Mesenchymal stem cell (in vitro differentiated cells and primary cell): ENCODE data around the gene RASAL2.
A peak's percentile ranks its signal among the peaks of the same experiment; 100 is the strongest.

Source experiments
- DNase-seq: peaks from one replicate; pipeline ENCODE4 v3.0.0-alpha.2; 2013
- H2AFZ ChIP-seq: one replicate; pipeline ENCODE4 v1.6.1; 2013; ENCODE audit warnings: low read depth, mild to moderate bottlenecking, control low read depth, inconsistent platforms, low read length, moderate library complexity
- H2AK5ac ChIP-seq: 2 replicates; pipeline ENCODE4 v1.6.1; 2013; ENCODE audit warnings: low read length, moderate library complexity, mild to moderate bottlenecking, inconsistent platforms; ENCODE audit not compliant: severe bottlenecking
- H2BK120ac ChIP-seq: one replicate; pipeline ENCODE4 v1.6.1; 2013; ENCODE audit warnings: low read depth, mild to moderate bottlenecking, inconsistent platforms, low read length, moderate library complexity
- H2BK12ac ChIP-seq, 2 experiments: one replicate each; pipeline ENCODE4 v1.6.1; 2013; ENCODE audit warnings: inconsistent platforms in 2 of 2, low read length in 2 of 2, mild to moderate bottlenecking in 2 of 2, moderate library complexity in 2 of 2, control low read depth in 1 of 2
- H2BK15ac ChIP-seq: one replicate; pipeline ENCODE4 v1.6.1; 2013; ENCODE audit warnings: mild to moderate bottlenecking, low read depth, inconsistent platforms; ENCODE audit not compliant: poor library complexity, severe bottlenecking
- H2BK5ac ChIP-seq: 2 replicates; pipeline ENCODE4 v1.6.1; 2013; ENCODE audit warnings: low read depth, mild to moderate bottlenecking, low read length, control low read depth, inconsistent platforms; ENCODE audit not compliant: poor library complexity, severe bottlenecking
- H3K14ac ChIP-seq, 2 experiments: one replicate each; pipeline ENCODE4 v1.6.1; 2013; ENCODE audit warnings: inconsistent platforms in 2 of 2, low read length in 2 of 2, control low read depth in 1 of 2, mild to moderate bottlenecking in 1 of 2, moderate library complexity in 1 of 2
- H3K18ac ChIP-seq, 2 experiments: one replicate each; pipeline ENCODE4 v1.6.1; 2013; ENCODE audit warnings: inconsistent platforms in 2 of 2, low read length in 2 of 2, control low read depth in 1 of 2, low read depth in 1 of 2, mild to moderate bottlenecking in 1 of 2
- H3K23ac ChIP-seq, 2 experiments: one replicate each; pipeline ENCODE4 v1.6.1; 2013; ENCODE audit warnings: inconsistent platforms in 2 of 2, low read length in 2 of 2, mild to moderate bottlenecking in 2 of 2, moderate library complexity in 2 of 2, control low read depth in 1 of 2
- H3K27ac ChIP-seq: 2 replicates; pipeline ENCODE4 v1.5.1; 2013; ENCODE audit warnings: mild to moderate bottlenecking, moderate library complexity, low read length, control low read depth, inconsistent platforms; ENCODE audit not compliant: poor library complexity, severe bottlenecking
- H3K27me3 ChIP-seq, 2 experiments: 2 replicates each; pipeline versions ENCODE4 v1.6.1 to v1.7.0; 2013; ENCODE audit warnings: low read length in 2 of 2, mild to moderate bottlenecking in 2 of 2, moderate library complexity in 2 of 2, control low read depth in 1 of 2, inconsistent platforms in 1 of 2; ENCODE audit not compliant: control insufficient read depth in 1 of 2, insufficient read depth in 1 of 2
- H3K36me3 ChIP-seq, 2 experiments: 2 replicates each; pipeline versions ENCODE4 v1.6.1 to v1.7.0; 2013; ENCODE audit warnings: low read length in 2 of 2, control low read depth in 1 of 2, inconsistent platforms in 1 of 2, low read depth in 1 of 2, mild to moderate bottlenecking in 1 of 2; ENCODE audit not compliant: insufficient read depth in 2 of 2, control insufficient read depth in 1 of 2
- H3K4ac ChIP-seq, 2 experiments: one replicate each; pipeline ENCODE4 v1.6.1; 2013; ENCODE audit warnings: inconsistent platforms in 2 of 2, low read length in 2 of 2, mild to moderate bottlenecking in 2 of 2, moderate library complexity in 2 of 2, control low read depth in 1 of 2, low read depth in 1 of 2
- H3K4me1 ChIP-seq: 2 replicates; pipeline ENCODE4 v1.6.1; 2013; ENCODE audit warnings: low read depth, low read length, control low read depth; ENCODE audit not compliant: control insufficient read depth, insufficient read depth
- H3K4me2 ChIP-seq: 2 replicates; pipeline ENCODE4 v1.6.1; 2013; ENCODE audit warnings: low read length, mild to moderate bottlenecking, inconsistent platforms; ENCODE audit not compliant: poor library complexity, severe bottlenecking
- H3K4me3 ChIP-seq, 2 experiments: 2 replicates each; pipeline versions ENCODE4 v1.5.1 to v1.7.0; 2013; ENCODE audit warnings: low read length in 2 of 2, mild to moderate bottlenecking in 2 of 2, control low read depth in 1 of 2, low read depth in 1 of 2; ENCODE audit not compliant: insufficient read depth in 1 of 2
- H3K79me1 ChIP-seq: replicated peaks from 2 replicates; pipeline ENCODE4 v1.6.1; 2013; ENCODE audit warnings: mild to moderate bottlenecking, control low read depth, low read length, inconsistent platforms; ENCODE audit not compliant: poor library complexity, severe bottlenecking
- H3K9ac ChIP-seq: 2 replicates; pipeline ENCODE4 v1.7.0; 2013; ENCODE audit warnings: mild to moderate bottlenecking, low read length, moderate library complexity
- H3K9me3 ChIP-seq: 2 replicates; pipeline ENCODE4 v1.7.0; 2013; ENCODE audit warnings: mild to moderate bottlenecking, low read length; ENCODE audit not compliant: control insufficient read depth
- H4K8ac ChIP-seq: one replicate; pipeline ENCODE4 v1.6.1; 2013; ENCODE audit warnings: inconsistent platforms, mild to moderate bottlenecking, low read length, moderate library complexity
- H4K91ac ChIP-seq: one replicate; pipeline ENCODE4 v1.6.1; 2013; ENCODE audit warnings: mild to moderate bottlenecking, low read length, inconsistent platforms
- WGBS: methylation state at CpG from one replicate; pipeline ENCODE4 v1.1.7; 2013; ENCODE audit warnings: mixed read lengths; 5-methylcytosine and 5-hydroxymethylcytosine counted together

RASAL2 gene

DNA sequence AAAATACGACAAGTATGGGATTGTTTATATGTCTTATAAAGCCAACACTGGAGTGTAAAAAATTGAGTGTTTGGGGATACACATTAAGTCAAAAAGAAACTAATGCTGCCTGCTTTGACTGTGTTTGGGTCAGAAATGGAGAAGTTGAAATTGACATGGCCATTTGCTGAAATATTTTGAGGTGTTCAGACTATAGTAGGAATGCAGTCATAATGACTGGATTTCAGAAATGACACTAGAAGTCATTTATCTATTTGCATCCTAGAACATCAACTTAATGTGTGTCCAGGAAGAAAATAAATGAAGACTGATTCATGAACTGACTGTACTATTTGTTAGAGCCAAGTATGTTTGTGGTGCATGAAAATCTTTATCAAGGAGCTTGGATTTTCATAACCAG is 28.4 kb downstream of the RASAL2 start:
- Histone ChIP-seq H2AFZ (no peak overlapping the region), H4K91ac (no peak overlapping the region), H3K9ac (peak overlapping the region; percentile 31), H3K27me3 (no peaks in the 10 kb centered on the region), H3K4me1 (no peaks in the 10 kb centered on the region), H3K4me3 (no peak overlapping the region), H2BK15ac (no peak overlapping the region), H4K8ac (no peak overlapping the region), H2BK5ac (no peak overlapping the region), H3K79me1 (peaks cover 16% of the 10 kb centered on the region), H3K4me2 (no peak overlapping the region), H3K9me3 (no peaks in the 10 kb centered on the region), H2AK5ac (no peak overlapping the region), H3K36me3 (peaks cover 0 to 7% of the 10 kb centered on the region in 2 experiments), H2BK120ac (no peak overlapping the region), H3K23ac (no peak overlapping the region), H3K4ac (no peak overlapping the region), H3K27ac (no peak overlapping the region), H2BK12ac (no peak overlapping the region), H3K14ac (no peak overlapping the region), H3K18ac (no peak overlapping the region)
- 81% methylated on average over 1 of the region's 1 CpG for WGBS
- DNase-seq, result no peak

DNA sequence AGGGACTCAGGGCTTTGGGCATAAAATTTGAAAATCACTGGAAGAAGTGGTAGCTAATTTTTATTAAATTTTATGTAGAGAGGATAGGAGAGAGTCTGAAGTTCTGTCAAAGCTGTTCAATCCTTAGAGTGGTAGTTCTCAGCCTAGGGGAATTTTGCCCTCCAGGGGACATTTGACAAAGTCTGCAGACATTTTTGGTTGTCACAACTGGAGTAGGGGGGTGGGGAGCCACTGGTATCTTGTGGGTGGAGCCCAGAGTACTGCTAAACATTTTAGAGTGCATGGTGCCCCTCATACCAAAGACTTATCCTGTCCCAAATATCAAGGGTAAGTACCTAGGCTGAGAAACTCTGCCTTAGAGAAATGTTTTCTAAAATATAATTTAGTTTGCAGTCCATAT is 30.2 kb downstream of the RASAL2 start:
- H2BK5ac ChIP-seq, result no peak overlapping the region
- H3K36me3 ChIP-seq, result peaks cover 0 to 7% of the 10 kb centered on the region in 2 experiments
- H2BK12ac ChIP-seq, result peak overlapping the region in 1 of 2 experiments; percentile 50
- H4K91ac ChIP-seq, result no peak overlapping the region
- no peaks in the 10 kb centered on the region for H3K27me3 ChIP-seq
- peak overlapping the region; percentile 51 for H2AK5ac ChIP-seq
- H3K4me1 ChIP-seq, result no peaks in the 10 kb centered on the region
- H3K79me1 ChIP-seq, result peaks cover 12% of the 10 kb centered on the region
- H4K8ac ChIP-seq, result no peak overlapping the region
- H3K9me3 ChIP-seq, result no peaks in the 10 kb centered on the region
- H3K23ac ChIP-seq, result no peak overlapping the region
- no peak overlapping the region for H3K18ac ChIP-seq
- no peak overlapping the region for H3K27ac ChIP-seq
- H2BK120ac ChIP-seq, result no peak overlapping the region
- no peak overlapping the region for H3K4me2 ChIP-seq
- no peak overlapping the region for H2AFZ ChIP-seq
- H3K9ac ChIP-seq, result no peak overlapping the region
- no peak overlapping the region for H3K4me3 ChIP-seq
- H2BK15ac ChIP-seq, result peak overlapping the region; percentile 23
- H3K4ac ChIP-seq, result no peak overlapping the region
- no peak for DNase-seq
- no peak overlapping the region for H3K14ac ChIP-seq

DNA sequence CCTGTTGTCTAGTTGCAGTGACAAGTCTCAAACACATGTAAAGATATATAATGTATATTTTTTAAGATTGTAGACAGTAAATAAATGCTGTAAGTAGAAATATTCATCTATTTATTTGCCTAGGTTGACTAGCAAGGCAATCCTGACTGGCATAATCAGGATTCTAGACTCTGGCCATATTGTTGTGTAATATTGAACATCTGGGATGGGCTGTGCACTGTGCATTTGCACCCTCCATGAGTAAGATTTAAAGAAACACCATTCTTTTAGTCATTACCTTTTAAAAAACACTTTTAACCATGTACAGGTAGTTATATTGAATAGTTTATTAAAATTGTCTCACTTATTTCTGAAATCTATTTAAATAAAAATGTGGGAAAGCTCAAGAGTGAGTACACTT is 32.4 kb downstream of the RASAL2 start:
- Histone ChIP-seq H3K36me3 (peaks cover 0 to 4% of the 10 kb centered on the region in 2 experiments), H4K91ac (no peak overlapping the region), H2AFZ (no peak overlapping the region), H2AK5ac (no peak overlapping the region), H3K18ac (no peak overlapping the region), H4K8ac (no peak overlapping the region), H3K27ac (peak overlapping the region; percentile 53), H3K79me1 (peaks cover 12% of the 10 kb centered on the region), H3K27me3 (no peaks in the 10 kb centered on the region), H2BK15ac (no peak overlapping the region), H3K4ac (no peak overlapping the region), H3K9ac (peak overlapping the region; percentile 94), H3K23ac (no peak overlapping the region), H3K4me1 (no peaks in the 10 kb centered on the region), H2BK12ac (no peak overlapping the region), H2BK120ac (no peak overlapping the region), H3K9me3 (no peaks in the 10 kb centered on the region), H3K4me2 (no peak overlapping the region), H2BK5ac (no peak overlapping the region), H3K4me3 (no peak overlapping the region), H3K14ac (no peak overlapping the region)
- DNase-seq, result no peak

DNA sequence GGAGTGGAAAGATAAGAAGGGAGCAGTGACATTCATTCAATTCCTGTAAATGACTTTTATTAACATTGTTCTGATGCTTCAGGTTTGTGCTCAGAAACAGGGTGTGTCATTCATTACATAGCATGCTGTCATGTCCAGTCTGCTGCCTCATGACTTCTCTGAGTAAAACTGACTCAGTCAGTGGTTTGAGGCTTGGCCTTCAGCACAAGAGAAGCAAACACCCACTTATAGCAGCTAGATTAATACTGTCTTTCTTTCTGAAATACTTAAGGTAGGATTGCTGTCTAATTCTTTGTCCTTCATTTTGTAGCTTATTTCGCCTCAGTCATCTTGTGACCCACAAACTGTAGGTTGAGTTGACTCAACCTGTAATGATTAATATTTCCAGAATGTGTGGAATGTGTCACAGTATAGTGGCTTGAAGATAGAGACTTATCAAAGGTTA is 32.9 kb downstream of the RASAL2 start:
- H3K23ac ChIP-seq, result no peak overlapping the region
- no peak overlapping the region for H3K4me2 ChIP-seq
- peaks cover 11% of the 10 kb centered on the region for H3K79me1 ChIP-seq
- H3K9me3 ChIP-seq, result no peaks in the 10 kb centered on the region
- no peak overlapping the region for H2BK120ac ChIP-seq
- no peak overlapping the region for H2AK5ac ChIP-seq
- no peak overlapping the region for H2AFZ ChIP-seq
- H3K27ac ChIP-seq, result peak overlapping the region; percentile 53
- no peak overlapping the region for H3K18ac ChIP-seq
- no peak overlapping the region for H3K4ac ChIP-seq
- H3K9ac ChIP-seq, result peak overlapping the region; percentile 94
- no peak overlapping the region for H4K8ac ChIP-seq
- H2BK15ac ChIP-seq, result no peak overlapping the region
- no peak overlapping the region for H4K91ac ChIP-seq
- WGBS, result 57% methylated on average over 1 of the region's 1 CpG
- DNase-seq, result peak; percentile 77
- no peaks in the 10 kb centered on the region for H3K27me3 ChIP-seq
- H3K4me3 ChIP-seq, result peak overlapping the region in 1 of 2 experiments; percentile 74
- no peak overlapping the region for H3K14ac ChIP-seq
- no peak overlapping the region for H2BK5ac ChIP-seq
- H3K36me3 ChIP-seq, result peaks cover 0 to 4% of the 10 kb centered on the region in 2 experiments
- H2BK12ac ChIP-seq, result no peak overlapping the region
- no peaks in the 10 kb centered on the region for H3K4me1 ChIP-seq
